Measurements from ENCODE around the gene ATP8B1. TPM values are rescaled to one million over a fixed set of nuclear protein-coding genes. Genes with fewer than 3 reads are reported as not detected.

The ATP8B1 gene
- total RNA-seq, 1 donor from 2014 or later, result 0.15 TPM

DNA sequence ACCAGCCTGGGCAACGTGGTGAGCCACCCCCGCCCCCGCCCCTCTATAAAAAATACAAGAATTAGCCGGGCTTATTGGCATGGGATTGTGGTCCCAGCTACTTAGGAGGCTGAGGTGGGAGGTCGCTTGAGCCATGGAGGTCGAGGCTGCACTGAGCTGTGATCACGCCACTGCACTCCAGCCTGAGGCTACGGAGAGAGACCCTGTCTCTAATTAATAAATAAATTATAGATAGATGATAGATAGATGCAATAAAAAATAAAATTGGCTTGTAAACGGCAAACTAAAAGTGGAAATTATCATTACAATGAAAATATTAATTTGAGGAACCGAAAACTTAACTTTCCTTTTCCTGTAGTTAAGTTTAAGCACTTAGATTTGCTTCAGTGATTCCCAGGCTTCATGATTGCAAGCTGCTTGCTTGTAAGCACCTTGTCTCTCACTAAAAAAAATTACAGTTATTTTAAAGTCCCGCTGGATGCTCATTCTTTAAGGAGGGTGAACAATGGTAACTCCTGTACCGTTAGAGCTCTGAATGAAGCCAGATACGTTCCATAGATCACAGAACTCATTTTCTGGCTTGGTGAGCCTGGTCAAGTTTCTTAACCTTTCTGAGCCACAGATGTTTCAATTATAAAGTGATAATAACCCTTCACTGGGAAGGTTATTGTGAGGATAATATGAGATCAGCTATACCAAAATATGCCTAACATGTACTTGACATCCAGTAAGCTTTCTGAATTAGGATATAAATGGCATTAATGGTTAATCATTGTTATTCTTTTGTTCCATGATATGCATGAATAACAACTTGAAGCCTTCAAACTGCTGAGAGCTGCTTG, 172.1 kb downstream of the ATP8B1 start:
- Histone ChIP-seq H2AFZ (replicated peaks) (peak overlapping the region; percentile 99), H3K9ac (no peak overlapping the region)

GRCh38 chr18:57630002-57630753, 172.9 kb downstream of the ATP8B1 start:
- no peak overlapping the region for H3K27ac ChIP-seq

More for the DNA sequence above, 172.1 kb downstream of the ATP8B1 start:
- TF ChIP-seq, protein P1, sequence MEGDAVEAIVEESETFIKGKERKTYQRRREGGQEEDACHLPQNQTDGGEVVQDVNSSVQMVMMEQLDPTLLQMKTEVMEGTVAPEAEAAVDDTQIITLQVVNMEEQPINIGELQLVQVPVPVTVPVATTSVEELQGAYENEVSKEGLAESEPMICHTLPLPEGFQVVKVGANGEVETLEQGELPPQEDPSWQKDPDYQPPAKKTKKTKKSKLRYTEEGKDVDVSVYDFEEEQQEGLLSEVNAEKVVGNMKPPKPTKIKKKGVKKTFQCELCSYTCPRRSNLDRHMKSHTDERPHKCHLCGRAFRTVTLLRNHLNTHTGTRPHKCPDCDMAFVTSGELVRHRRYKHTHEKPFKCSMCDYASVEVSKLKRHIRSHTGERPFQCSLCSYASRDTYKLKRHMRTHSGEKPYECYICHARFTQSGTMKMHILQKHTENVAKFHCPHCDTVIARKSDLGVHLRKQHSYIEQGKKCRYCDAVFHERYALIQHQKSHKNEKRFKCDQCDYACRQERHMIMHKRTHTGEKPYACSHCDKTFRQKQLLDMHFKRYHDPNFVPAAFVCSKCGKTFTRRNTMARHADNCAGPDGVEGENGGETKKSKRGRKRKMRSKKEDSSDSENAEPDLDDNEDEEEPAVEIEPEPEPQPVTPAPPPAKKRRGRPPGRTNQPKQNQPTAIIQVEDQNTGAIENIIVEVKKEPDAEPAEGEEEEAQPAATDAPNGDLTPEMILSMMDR (IDR thresholded peaks at IDR 0.05), result no peak
- TF ChIP-seq EZH2phosphoT487 (IDR thresholded peaks at IDR 0.05), result no peak
- TF ChIP-seq EZH2 (IDR thresholded peaks at IDR 0.05), result no peak
- H3K9me3 Mint-ChIP-seq, result peaks cover 5% of the 10 kb centered on the region
- Histone ChIP-seq H3K9me3 (ENCODE audit: low read depth) (no peaks in the 10 kb centered on the region), H3K79me2 (ENCODE audit: low read depth) (no peaks in the 10 kb centered on the region), H3K27ac (no peak overlapping the region), H4K20me1 (ENCODE audit: low read depth) (no peaks in the 10 kb centered on the region), H3K27me3 (no peaks in the 10 kb centered on the region), H3K4me2 (peak overlapping the region; percentile 80), H3K4me3 (peak overlapping the region; percentile 73), H3K4me1 (peaks cover 5% of the 10 kb centered on the region), H3F3A (ENCODE audit: low read depth) (peaks cover 12% of the 10 kb centered on the region), H3K36me3 (no peaks in the 10 kb centered on the region)
- H3K4me1 Mint-ChIP-seq, result peaks cover 22% of the 10 kb centered on the region
- H3K36me3 Mint-ChIP-seq, result peaks cover 6% of the 10 kb centered on the region
- H3K27ac Mint-ChIP-seq, result peak overlapping the region; percentile 25
- no peaks in the 10 kb centered on the region for H3K27me3 Mint-ChIP-seq (ENCODE audit: insufficient read depth, low read depth)
- H3K4me3 Mint-ChIP-seq, result peak overlapping the region; percentile 91
- no peak for DNase-seq (ENCODE audit: low spot score)

DNA sequence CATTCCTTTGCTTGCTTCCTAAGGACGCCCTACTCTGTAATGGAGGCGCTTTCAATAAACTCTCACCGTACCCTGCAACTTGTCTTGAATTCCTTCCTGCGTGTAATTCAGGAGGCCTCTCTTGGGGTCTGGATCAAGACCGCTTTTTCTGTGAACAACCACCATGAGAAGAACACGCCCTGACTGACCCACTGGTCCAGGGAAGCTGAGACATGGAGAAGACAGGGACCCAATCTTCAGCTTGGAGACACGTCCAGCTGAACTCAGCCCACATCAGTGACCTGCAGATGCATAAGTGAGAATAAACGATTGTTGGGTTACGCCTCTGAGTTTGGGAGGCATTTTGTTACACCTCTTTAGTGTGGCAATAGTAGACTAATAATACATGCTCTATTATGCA, 173.7 kb downstream of the ATP8B1 start:
- Histone ChIP-seq H3K36me3 (no peaks in the 10 kb centered on the region), H3K4me2 (peak overlapping the region; percentile 80), H3K9ac (no peak overlapping the region), H3K27me3 (no peaks in the 10 kb centered on the region), H3K27ac (no peak overlapping the region), H3K4me1 (no peaks in the 10 kb centered on the region), H3K9me3 (ENCODE audit: low read depth) (no peaks in the 10 kb centered on the region), H3K79me2 (ENCODE audit: low read depth) (no peaks in the 10 kb centered on the region), H3F3A (ENCODE audit: low read depth) (peaks cover 12% of the 10 kb centered on the region), H2AFZ (replicated peaks) (no peak overlapping the region), H3K4me3 (peak overlapping the region; percentile 73), H4K20me1 (ENCODE audit: low read depth) (no peaks in the 10 kb centered on the region)
- TF ChIP-seq EZH2 (IDR thresholded peaks at IDR 0.05) (no peak), EZH2phosphoT487 (IDR thresholded peaks at IDR 0.05) (no peak)
- TF ChIP-seq, protein P1 (IDR thresholded peaks at IDR 0.05), result no peak
- peaks cover 17% of the 10 kb centered on the region for H3K4me1 Mint-ChIP-seq
- no peak for DNase-seq (ENCODE audit: low spot score)
- peaks cover 4% of the 10 kb centered on the region for H3K9me3 Mint-ChIP-seq
- no peaks in the 10 kb centered on the region for H3K27me3 Mint-ChIP-seq (ENCODE audit: insufficient read depth, low read depth)
- peak overlapping the region; percentile 91 for H3K4me3 Mint-ChIP-seq
- H3K36me3 Mint-ChIP-seq, result peaks cover 5% of the 10 kb centered on the region
- H3K27ac Mint-ChIP-seq, result no peak overlapping the region

More at GRCh38 chr18:57630002-57630753, 172.9 kb downstream of the ATP8B1 start:
- Histone ChIP-seq H3K4me3 (peak overlapping the region; percentile 73), H3K9me3 (ENCODE audit: low read depth) (no peaks in the 10 kb centered on the region), H3K36me3 (no peaks in the 10 kb centered on the region), H4K20me1 (ENCODE audit: low read depth) (no peaks in the 10 kb centered on the region), H3K79me2 (ENCODE audit: low read depth) (no peaks in the 10 kb centered on the region), H2AFZ (replicated peaks) (peak overlapping the region; percentile 99), H3K9ac (peak overlapping the region; percentile 39), H3K27me3 (no peaks in the 10 kb centered on the region), H3K4me2 (peak overlapping the region; percentile 80), H3K4me1 (peaks cover 2% of the 10 kb centered on the region), H3F3A (ENCODE audit: low read depth) (peaks cover 12% of the 10 kb centered on the region)
- DNase-seq (ENCODE audit: low spot score), result peak; percentile 94
- TF ChIP-seq, protein P1 (IDR thresholded peaks at IDR 0.05), result peak; percentile 67
- no peak for TF ChIP-seq EZH2 (IDR thresholded peaks at IDR 0.05)
- Mint-ChIP-seq H3K9me3 (peaks cover 5% of the 10 kb centered on the region), H3K4me1 (peaks cover 18% of the 10 kb centered on the region), H3K36me3 (peaks cover 6% of the 10 kb centered on the region), H3K27me3 (ENCODE audit: insufficient read depth, low read depth) (no peaks in the 10 kb centered on the region), H3K27ac (peak overlapping the region; percentile 98), H3K4me3 (peak overlapping the region; percentile 91)
